ENCODE data around the gene PRKAR1B. TPM values are rescaled to one million over a fixed set of nuclear protein-coding genes. Genes with fewer than 3 reads are reported as not detected.

Gene PRKAR1B
- total RNA-seq, 4 donors from 2014 or later = 7.3 to 15.6 (median 12.3) TPM

DNA sequence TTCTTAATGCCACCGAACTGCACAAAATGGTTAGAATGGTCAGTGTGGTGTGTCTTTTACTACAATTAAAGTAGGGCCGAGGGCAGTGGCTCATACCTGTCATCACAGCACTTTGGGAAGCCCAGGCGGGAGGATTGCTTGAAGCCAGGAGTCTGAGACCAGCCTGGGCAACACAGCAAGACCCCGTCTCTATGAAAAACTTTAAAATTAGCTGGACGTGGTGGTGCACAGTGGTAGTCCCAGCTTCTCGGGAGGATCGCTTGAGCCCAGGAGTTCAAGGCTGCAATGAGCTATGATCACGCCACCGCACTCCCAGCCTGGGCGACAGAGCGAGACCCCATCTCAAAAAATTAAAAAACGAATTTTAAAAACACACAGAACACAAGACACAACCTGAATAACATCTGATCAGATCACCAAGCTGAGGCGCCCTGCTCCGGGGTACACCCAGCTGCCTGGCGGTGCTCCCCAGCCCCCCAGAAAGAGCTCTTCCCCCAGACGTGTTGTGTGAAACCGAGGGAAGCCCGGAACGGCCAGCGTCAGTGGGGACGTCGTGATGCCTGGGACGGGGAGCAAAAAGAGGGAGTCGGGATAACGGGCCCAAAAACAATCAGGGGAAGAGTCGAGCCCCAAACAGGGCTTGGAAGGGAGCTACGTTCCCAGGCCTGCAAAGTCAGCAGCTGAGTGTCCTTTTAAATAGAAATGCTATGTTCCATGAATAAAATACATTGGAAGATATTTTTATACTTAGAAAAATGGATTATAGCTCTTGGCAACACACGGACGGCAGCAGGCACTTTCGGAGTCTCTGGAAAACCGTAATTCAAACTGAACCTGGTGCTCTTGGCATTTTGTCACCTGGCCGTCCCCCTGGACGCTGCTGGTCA lies 126.7 kb downstream of the PRKAR1B start:
- no peak for TF ChIP-seq POLR2A (IDR thresholded peaks at IDR 0.05)
- TF ChIP-seq, protein P1, sequence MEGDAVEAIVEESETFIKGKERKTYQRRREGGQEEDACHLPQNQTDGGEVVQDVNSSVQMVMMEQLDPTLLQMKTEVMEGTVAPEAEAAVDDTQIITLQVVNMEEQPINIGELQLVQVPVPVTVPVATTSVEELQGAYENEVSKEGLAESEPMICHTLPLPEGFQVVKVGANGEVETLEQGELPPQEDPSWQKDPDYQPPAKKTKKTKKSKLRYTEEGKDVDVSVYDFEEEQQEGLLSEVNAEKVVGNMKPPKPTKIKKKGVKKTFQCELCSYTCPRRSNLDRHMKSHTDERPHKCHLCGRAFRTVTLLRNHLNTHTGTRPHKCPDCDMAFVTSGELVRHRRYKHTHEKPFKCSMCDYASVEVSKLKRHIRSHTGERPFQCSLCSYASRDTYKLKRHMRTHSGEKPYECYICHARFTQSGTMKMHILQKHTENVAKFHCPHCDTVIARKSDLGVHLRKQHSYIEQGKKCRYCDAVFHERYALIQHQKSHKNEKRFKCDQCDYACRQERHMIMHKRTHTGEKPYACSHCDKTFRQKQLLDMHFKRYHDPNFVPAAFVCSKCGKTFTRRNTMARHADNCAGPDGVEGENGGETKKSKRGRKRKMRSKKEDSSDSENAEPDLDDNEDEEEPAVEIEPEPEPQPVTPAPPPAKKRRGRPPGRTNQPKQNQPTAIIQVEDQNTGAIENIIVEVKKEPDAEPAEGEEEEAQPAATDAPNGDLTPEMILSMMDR (IDR thresholded peaks at IDR 0.05) = no peak
- peaks cover 0 to 36% of the 10 kb centered on the region in 2 donors for H3K4me1 ChIP-seq
- H3K36me3 ChIP-seq = no peaks in the 10 kb centered on the region
- intact Hi-C loops (cut with DNase I) = no loop called here
- DNase-seq = no peak
- H3K27ac ChIP-seq = no peak overlapping the region
- WGBS, 2 donors = 91% methylated on average over 33 of the region's 33 CpGs
- no peaks in the 10 kb centered on the region for H3K9me3 ChIP-seq
- no peak overlapping the region for H3K4me3 ChIP-seq (replicated peaks in 1 of 3)
- no peaks in the 10 kb centered on the region for H3K27me3 ChIP-seq

DNA sequence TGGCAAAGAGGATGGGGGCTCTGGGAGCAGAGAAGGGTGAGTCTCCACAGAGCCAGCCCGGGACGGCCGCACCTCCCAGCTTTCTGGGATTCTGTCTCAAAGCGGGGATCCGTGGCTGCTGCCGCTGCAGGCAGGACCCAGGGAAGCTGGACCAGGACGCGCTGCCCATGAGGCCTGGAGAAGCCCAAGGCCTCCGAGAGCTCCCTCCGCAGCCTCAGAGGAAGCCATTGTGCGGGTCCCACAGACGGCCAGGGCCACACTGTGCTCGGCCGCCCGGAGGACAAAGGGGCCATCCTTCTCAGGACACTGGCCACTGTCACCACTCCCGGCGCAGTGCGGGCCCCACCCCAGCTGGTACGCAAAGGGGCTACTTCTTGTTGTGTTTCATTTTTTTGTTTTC lies 128.2 kb downstream of the PRKAR1B start:
- 96 to 97% methylated on average over 9 to 10 of the region's 19 CpGs for WGBS, 2 donors
- Histone ChIP-seq H3K4me3 (replicated peaks in 1 of 3) (no peak overlapping the region), H3K4me1 (peaks cover 0 to 29% of the 10 kb centered on the region in 2 donors), H3K27ac (no peak overlapping the region), H3K9me3 (no peaks in the 10 kb centered on the region), H3K27me3 (no peaks in the 10 kb centered on the region), H3K36me3 (no peaks in the 10 kb centered on the region)
- intact Hi-C loops (cut with DNase I) = no loop called here
- no peak for DNase-seq
- TF ChIP-seq, protein P1 (IDR thresholded peaks at IDR 0.05) = no peak
- no peak for TF ChIP-seq POLR2A (IDR thresholded peaks at IDR 0.05)

- no peaks in the 10 kb centered on the region for H3K36me3 ChIP-seq
- H3K27ac ChIP-seq = no peak overlapping the region
- intact Hi-C loops (cut with DNase I) = no loop called here
- H3K9me3 ChIP-seq = no peaks in the 10 kb centered on the region
- 92 to 97% methylated on average over 25 to 35 of the region's 35 CpGs for WGBS, 2 donors
- no peaks in the 10 kb centered on the region for H3K27me3 ChIP-seq
- H3K4me3 ChIP-seq (replicated peaks in 1 of 3) = no peak overlapping the region
- peaks cover 0 to 19% of the 10 kb centered on the region in 2 donors for H3K4me1 ChIP-seq
- TF ChIP-seq, protein P1 (IDR thresholded peaks at IDR 0.05) = no peak
- no peak for TF ChIP-seq POLR2A (IDR thresholded peaks at IDR 0.05)
- no peak for DNase-seq
These were observed 129.5 kb downstream of the PRKAR1B start for GRCh38 chr7:597348-598178.

DNA sequence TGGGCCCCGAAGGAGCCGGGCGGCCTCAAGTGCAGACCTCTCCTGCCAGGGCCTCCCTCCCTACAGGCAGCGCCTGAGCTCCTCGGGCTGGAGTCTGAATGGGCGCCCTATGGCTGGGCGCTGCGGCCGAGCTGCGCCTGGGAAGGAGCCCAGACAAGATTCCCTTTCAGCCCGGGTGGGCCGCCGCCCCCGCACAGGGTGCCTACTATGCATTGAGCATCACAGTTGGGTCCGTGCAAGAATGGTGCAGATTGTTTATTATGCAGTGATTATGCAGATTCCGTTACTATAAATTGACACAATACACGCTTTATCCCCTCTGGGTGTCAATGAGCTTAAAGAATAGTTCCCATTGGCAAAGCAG lies 130.3 kb downstream of the PRKAR1B start:
- intact Hi-C loops (cut with DNase I) = no loop called here
- H3K9me3 ChIP-seq = no peaks in the 10 kb centered on the region
- H3K27me3 ChIP-seq = no peaks in the 10 kb centered on the region
- no peak overlapping the region for H3K4me3 ChIP-seq (replicated peaks in 1 of 3)
- DNase-seq = no peak
- H3K27ac ChIP-seq = no peak overlapping the region
- no peak for TF ChIP-seq POLR2A (IDR thresholded peaks at IDR 0.05)
- TF ChIP-seq, protein P1 (IDR thresholded peaks at IDR 0.05) = no peak
- no peaks in the 10 kb centered on the region for H3K36me3 ChIP-seq
- peaks cover 0 to 11% of the 10 kb centered on the region in 2 donors for H3K4me1 ChIP-seq
- 87 to 91% methylated on average over 17 of the region's 17 CpGs for WGBS, 2 donors

All from thyroid gland (tissue), 4 donors.